Upper lobe of left lung (tissue), 6 donors: ENCODE data around the gene ABR. TPM values are rescaled to one million over a fixed set of nuclear protein-coding genes. Genes with fewer than 3 reads are reported as not detected.
"Not testable (repeated sequence)": the region's sequence is repeated elsewhere in the genome, so short reads cannot be mapped to it uniquely, and the experiment has no call there.

ENCODE experiments used
- ATAC-seq, 2 donors: fragments of 200-7000 bp; cut with Tn5 transposase; one replicate each; pipeline ENCODE4 v1.9.1; 2022; ENCODE audit warnings: mild to moderate bottlenecking in 2 of 2, moderate library complexity in 2 of 2; ENCODE audit not compliant: low FRiP score in 2 of 2
- DNase-seq, 2 donors: peaks; one replicate each; pipeline ENCODE4 v3.0.0-alpha.2; 2019 to 2020
- H3K27ac ChIP-seq, 4 donors: fragments of 200-600 bp; sonication (generic); one replicate each; pipeline ENCODE4 v1.5.1; 2016 to 2019
- H3K27me3 ChIP-seq, 4 donors: fragments of 200-600 bp; sonication (generic); one replicate each; pipeline ENCODE4 v1.5.1; 2017 to 2019
- H3K36me3 ChIP-seq, 4 donors: fragments of 200-600 bp; sonication (generic); one replicate each; pipeline ENCODE4 v1.5.1; 2016 to 2019
- H3K4me1 ChIP-seq, 4 donors: fragments of 200-600 bp; sonication (generic); one replicate each; pipeline ENCODE4 v1.5.1; 2018 to 2019
- H3K4me3 ChIP-seq, 4 donors: fragments of 200-600 bp; sonication (generic); one replicate each; pipeline ENCODE4 v1.5.1; 2017 to 2019; ENCODE audit warnings: mild to moderate bottlenecking in 2 of 4, moderate library complexity in 1 of 4
- H3K9me3 ChIP-seq, 4 donors: fragments of 200-600 bp; sonication (generic); one replicate each; pipeline ENCODE4 v1.5.1; 2018 to 2019
- EP300 ChIP-seq, 4 donors: sonication (generic); formaldehyde crosslinking; IDR thresholded peaks; one replicate each; pipeline ENCODE4 v1.5.1; 2017; ENCODE audit warnings: antibody characterized with exemption in 4 of 4, control low read depth in 2 of 4
- POLR2A ChIP-seq, 4 donors: fragments of 450-650 bp; IDR thresholded peaks; one replicate each; pipeline ENCODE4 v1.5.1; 2016 to 2017; ENCODE audit warnings: antibody characterized with exemption in 4 of 4, mild to moderate bottlenecking in 2 of 4
- POLR2AphosphoS5 ChIP-seq, 2 donors: sonication (generic); formaldehyde crosslinking; IDR thresholded peaks; one replicate each; pipeline ENCODE4 v1.5.1; 2017; ENCODE audit warnings: antibody characterized with exemption in 2 of 2
- WGBS, 2 donors: methylation state at CpG; one replicate each; pipeline ENCODE4 v1.1.5; 2017 to 2018; 5-methylcytosine and 5-hydroxymethylcytosine counted together
- total RNA-seq, 6 donors: library from RNA; depleted of rRNA in 4 of 6; stranded (reverse); fragments of >200 nt in 4 of 6; gene quantifications; one replicate each; pipeline versions ENCODE4 v1.1.0 to v1.2.1, GENCODE V29; 2016 to 2021
- TF ChIP-seq, protein P1 (sequence below), 6 experiments: fragments of 450-650 bp in 4 of 6; fragments of 200-600 bp in 2 of 6; sonication (generic) in 2 of 6; IDR thresholded peaks; one replicate each; pipeline ENCODE4 v1.5.1; 2016 to 2019; ENCODE audit warnings: antibody characterized with exemption in 6 of 6
- donor health status: DM: no; HTN: no; CAD: no; lungs with moderate emphysema.
- donor health status: DM: no; HTN: yes; CAD: no; lungs with severe emphysema.

Gene ABR
- total RNA-seq, 6 donors from 2014 or later: 117 to 645 (median 206) TPM

DNA sequence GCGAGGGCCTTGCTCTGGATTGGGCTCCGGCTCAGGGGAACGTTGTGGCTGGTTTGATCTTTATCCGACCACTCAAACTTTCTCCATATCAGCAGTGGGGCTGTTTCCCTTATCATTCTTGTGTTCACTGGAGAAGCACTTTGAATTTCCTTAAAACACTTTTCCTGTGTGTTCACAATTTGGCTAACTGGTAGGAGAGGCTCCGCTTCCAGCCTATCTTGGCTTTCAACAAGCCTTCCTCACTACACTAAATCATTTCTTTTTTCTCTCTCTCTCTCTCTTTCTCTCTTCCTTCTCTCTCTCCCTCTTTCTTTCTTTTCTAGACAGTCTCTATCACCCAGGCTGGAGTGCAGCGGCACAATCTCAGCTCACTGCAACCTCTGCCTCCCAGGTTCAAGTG is 43.0 kb downstream of the ABR start:
- DNase-seq: no peak
- TF ChIP-seq POLR2A (IDR thresholded peaks at IDR 0.05): no peak
- TF ChIP-seq, protein P1, sequence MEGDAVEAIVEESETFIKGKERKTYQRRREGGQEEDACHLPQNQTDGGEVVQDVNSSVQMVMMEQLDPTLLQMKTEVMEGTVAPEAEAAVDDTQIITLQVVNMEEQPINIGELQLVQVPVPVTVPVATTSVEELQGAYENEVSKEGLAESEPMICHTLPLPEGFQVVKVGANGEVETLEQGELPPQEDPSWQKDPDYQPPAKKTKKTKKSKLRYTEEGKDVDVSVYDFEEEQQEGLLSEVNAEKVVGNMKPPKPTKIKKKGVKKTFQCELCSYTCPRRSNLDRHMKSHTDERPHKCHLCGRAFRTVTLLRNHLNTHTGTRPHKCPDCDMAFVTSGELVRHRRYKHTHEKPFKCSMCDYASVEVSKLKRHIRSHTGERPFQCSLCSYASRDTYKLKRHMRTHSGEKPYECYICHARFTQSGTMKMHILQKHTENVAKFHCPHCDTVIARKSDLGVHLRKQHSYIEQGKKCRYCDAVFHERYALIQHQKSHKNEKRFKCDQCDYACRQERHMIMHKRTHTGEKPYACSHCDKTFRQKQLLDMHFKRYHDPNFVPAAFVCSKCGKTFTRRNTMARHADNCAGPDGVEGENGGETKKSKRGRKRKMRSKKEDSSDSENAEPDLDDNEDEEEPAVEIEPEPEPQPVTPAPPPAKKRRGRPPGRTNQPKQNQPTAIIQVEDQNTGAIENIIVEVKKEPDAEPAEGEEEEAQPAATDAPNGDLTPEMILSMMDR (IDR thresholded peaks at IDR 0.05): no peak
- no peak for TF ChIP-seq POLR2AphosphoS5 (IDR thresholded peaks at IDR 0.05)
- H3K36me3 ChIP-seq: no peaks in the 10 kb centered on the region
- H3K4me3 ChIP-seq: no peak overlapping the region
- H3K27me3 ChIP-seq: no peaks in the 10 kb centered on the region
- 84 to 89% methylated on average over 6 of the region's 6 CpGs for WGBS, 2 donors
- H3K27ac ChIP-seq: no peak overlapping the region
- no peaks in the 10 kb centered on the region for H3K9me3 ChIP-seq
- peaks cover 0 to 9% (median 7%) of the 10 kb centered on the region in 4 donors for H3K4me1 ChIP-seq
- no peak for ATAC-seq

DNA sequence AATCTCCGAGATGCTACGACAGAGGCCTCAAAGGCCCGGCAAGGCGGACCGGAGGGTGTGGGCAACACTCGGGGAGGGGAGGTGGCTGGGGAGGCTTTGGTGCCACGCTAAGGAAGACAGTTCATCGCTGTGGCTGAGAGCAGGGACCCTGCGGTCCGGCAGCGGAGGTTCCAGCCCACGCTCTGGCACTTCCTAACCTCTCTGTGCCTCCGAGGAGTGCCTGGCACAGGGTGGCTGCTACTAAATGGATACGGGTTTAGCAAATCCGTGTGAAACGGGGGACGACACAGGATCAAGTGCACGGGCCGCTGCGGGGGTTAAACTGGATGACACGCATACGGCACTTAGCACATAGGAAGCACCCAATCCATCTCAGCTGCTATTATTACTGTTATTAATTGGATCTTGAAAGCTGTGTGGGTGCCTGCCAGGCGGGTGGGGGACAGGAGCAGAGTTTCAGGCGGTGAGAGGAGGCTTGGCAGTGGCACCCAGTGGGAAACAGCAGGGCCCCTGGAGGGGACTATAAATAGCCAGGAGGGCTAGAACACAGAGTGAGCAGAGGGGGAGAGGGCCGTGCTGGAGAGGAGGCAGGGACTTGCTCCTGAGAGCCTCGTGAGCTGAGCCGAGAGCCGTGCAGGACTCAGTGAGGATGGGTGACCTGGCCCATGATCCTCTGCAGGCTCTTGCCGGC is 45.0 kb downstream of the ABR start:
- peak overlapping the region in 1 of 4 donors; percentile 39 for H3K27ac ChIP-seq

DNA sequence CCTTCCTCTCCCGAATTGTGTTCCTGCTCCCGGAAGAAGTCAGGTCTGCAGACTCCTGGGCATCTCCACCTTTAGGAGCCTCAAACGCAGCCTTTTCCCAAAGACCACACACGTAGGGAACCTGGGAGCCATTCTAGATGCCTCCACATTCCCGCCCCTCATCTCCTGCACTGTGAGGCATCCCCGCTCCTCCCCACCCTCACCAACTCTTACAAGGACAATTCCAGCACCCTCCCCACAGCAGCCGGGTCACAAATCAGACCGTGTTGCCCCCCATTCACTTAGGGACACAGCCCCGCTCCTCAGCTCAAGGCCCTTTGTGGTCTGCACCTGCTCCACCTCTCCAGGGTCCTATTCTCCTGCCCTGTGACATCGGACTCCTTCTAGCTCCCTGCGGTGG is 49.6 kb downstream of the ABR start:
- DNase-seq (no peak), ATAC-seq (no peak)
- WGBS, 2 donors: 89 to 90% methylated on average over 11 of the region's 11 CpGs
- Histone ChIP-seq H3K27ac (no peak overlapping the region), H3K27me3 (no peaks in the 10 kb centered on the region), H3K4me1 (peaks cover 0 to 13% (median 6%) of the 10 kb centered on the region in 4 donors), H3K9me3 (no peaks in the 10 kb centered on the region), H3K36me3 (peaks cover 0 to 3% (median 0%) of the 10 kb centered on the region in 4 donors), H3K4me3 (no peak overlapping the region)
- TF ChIP-seq, protein P1 (IDR thresholded peaks at IDR 0.05): no peak
- TF ChIP-seq EP300 (IDR thresholded peaks at IDR 0.05) (no peak), POLR2AphosphoS5 (IDR thresholded peaks at IDR 0.05) (no peak), POLR2A (IDR thresholded peaks at IDR 0.05) (no peak)

More for the DNA sequence above, 45.0 kb downstream of the ABR start:
- H3K9me3 ChIP-seq: no peaks in the 10 kb centered on the region
- 53 to 70% methylated on average over 29 of the region's 29 CpGs for WGBS, 2 donors
- H3K4me3 ChIP-seq: no peak overlapping the region
- H3K4me1 ChIP-seq: peaks cover 0 to 9% (median 7%) of the 10 kb centered on the region in 4 donors
- no peaks in the 10 kb centered on the region for H3K36me3 ChIP-seq
- DNase-seq: no peak
- peak; percentile 34 to 56 for ATAC-seq
- H3K27me3 ChIP-seq: no peaks in the 10 kb centered on the region
- TF ChIP-seq, protein P1 (IDR thresholded peaks at IDR 0.05): no peak
- no peak for TF ChIP-seq POLR2A (IDR thresholded peaks at IDR 0.05)
- TF ChIP-seq POLR2AphosphoS5 (IDR thresholded peaks at IDR 0.05): no peak
- no peak for TF ChIP-seq EP300 (IDR thresholded peaks at IDR 0.05)

DNA sequence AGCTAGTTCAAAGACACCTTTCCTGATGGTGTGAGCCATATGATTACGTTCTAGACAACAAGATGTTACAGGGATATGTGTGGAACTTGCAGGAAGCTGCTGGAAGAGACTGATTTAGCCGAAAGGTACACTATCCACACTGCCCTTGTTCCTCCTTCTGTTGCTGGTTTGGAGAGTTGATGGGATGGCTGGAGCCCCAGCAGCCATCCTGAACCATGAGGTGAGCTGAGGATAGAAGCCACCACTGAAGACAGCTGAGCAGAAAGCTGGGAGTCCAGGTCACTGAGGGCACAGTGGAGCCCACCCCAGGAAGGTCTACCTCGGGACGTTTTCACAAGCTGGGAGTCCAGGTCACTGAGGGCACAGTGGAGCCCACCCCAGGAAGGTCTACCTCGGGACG is 51.3 kb downstream of the ABR start:
- ATAC-seq: not testable (repeated sequence)

DNA sequence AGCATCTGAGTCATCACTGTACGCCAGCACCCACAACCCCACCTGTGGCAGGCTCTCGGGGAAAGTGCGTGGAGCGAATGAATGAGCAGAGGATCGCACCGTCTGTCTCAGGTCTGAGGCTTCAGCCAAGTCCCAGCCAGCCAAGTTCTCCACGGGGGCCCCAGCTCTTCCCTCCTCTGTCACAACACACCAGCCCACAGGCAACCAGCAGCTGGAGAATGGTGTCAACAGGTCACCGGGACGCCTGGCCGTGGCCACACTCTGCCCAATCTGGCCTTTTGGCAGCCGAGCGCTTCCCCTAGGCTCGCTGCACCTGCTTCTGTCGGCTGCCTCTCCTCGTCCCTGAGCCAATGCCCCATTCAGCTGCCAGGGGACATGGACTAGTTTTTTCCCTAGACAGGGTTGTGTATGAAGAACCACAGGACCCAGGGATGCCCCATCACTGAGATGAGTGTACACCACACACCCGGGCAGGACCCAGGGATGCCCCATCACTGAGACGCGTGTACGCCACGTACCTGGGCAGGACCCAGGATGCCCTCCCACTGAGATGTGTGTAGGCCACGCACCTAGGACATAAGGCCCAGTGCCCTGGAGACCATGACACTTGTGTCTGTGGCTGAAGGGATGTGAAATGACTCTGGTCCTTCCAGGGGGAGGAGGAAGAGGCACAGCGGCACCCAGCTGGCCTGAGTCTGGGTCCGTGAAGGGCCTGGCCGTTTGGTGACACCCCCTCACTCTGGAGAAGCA is 52.8 kb downstream of the ABR start:
- no peaks in the 10 kb centered on the region for H3K27me3 ChIP-seq
- peaks cover 0 to 17% (median 3%) of the 10 kb centered on the region in 4 donors for H3K36me3 ChIP-seq
- TF ChIP-seq, protein P1 (IDR thresholded peaks at IDR 0.05): no peak
- TF ChIP-seq EP300 (IDR thresholded peaks at IDR 0.05): no peak
- TF ChIP-seq POLR2AphosphoS5 (IDR thresholded peaks at IDR 0.05): no peak
- TF ChIP-seq POLR2A (IDR thresholded peaks at IDR 0.05): no peak
- ATAC-seq (no peak), DNase-seq (no peak)
- H3K4me1 ChIP-seq: peaks cover 18 to 29% (median 23%) of the 10 kb centered on the region in 4 donors
- no peak overlapping the region for H3K4me3 ChIP-seq
- WGBS, 2 donors: 85 to 98% methylated on average over 8 to 20 of the region's 24 CpGs
- no peak overlapping the region for H3K27ac ChIP-seq
- no peaks in the 10 kb centered on the region for H3K9me3 ChIP-seq

More for the DNA sequence above, 51.3 kb downstream of the ABR start:
- peaks cover 3 to 14% (median 8%) of the 10 kb centered on the region in 4 donors for H3K4me1 ChIP-seq
- 95 to 97% methylated on average over 3 to 6 of the region's 6 CpGs for WGBS, 2 donors
- not testable (repeated sequence) for H3K27me3 ChIP-seq, H3K4me3 ChIP-seq, H3K9me3 ChIP-seq, H3K27ac ChIP-seq, DNase-seq
- H3K36me3 ChIP-seq: peaks cover 0 to 17% (median 3%) of the 10 kb centered on the region in 4 donors
